Loucy (cell line): Measurements from ENCODE around the gene OOSP4A.

Source experiments
- H2AFZ ChIP-seq: fragments of 200-600 bp; sonication (generic); 2 replicates; pipeline ENCODE4 v1.6.0; 2016; ENCODE audit warnings: antibody characterized with exemption, mild to moderate bottlenecking, low read length, moderate library complexity
- H3F3A ChIP-seq: fragments of 200-600 bp; 2 replicates; pipeline ENCODE4 v1.6.0; 2016; ENCODE audit warnings: antibody characterized with exemption, low read depth, mild to moderate bottlenecking
- H3K27me3 ChIP-seq: fragments of 200-600 bp; sonication (generic); 2 replicates; pipeline ENCODE4 v1.6.1; 2014; ENCODE audit warnings: low read length, mild to moderate bottlenecking; ENCODE audit not compliant: insufficient read depth, poor library complexity, severe bottlenecking
- H3K36me3 ChIP-seq: fragments of 200-600 bp; sonication (generic); 2 replicates; pipeline ENCODE4 v1.6.1; 2016; ENCODE audit warnings: low read length; ENCODE audit not compliant: insufficient read depth
- H3K4me1 ChIP-seq: fragments of 200-600 bp; sonication (generic); 2 replicates; pipeline ENCODE4 v1.5.1; 2014; ENCODE audit warnings: low read length, mild to moderate bottlenecking; ENCODE audit not compliant: insufficient read depth, poor library complexity, severe bottlenecking
- H3K4me2 ChIP-seq: fragments of 200-600 bp; sonication (generic); 2 replicates; pipeline ENCODE4 v1.6.0; 2014; ENCODE audit warnings: antibody characterized with exemption, low read length, low read depth, mild to moderate bottlenecking; ENCODE audit not compliant: poor library complexity, severe bottlenecking
- H3K4me3 ChIP-seq: fragments of 200-600 bp; sonication (generic); 2 replicates; pipeline ENCODE4 v1.5.1; 2014; ENCODE audit warnings: low read length, mild to moderate bottlenecking, mixed read lengths; ENCODE audit not compliant: poor library complexity, severe bottlenecking
- H3K79me2 ChIP-seq: fragments of 200-600 bp; sonication (generic); 2 replicates; pipeline ENCODE4 v1.6.1; 2014; ENCODE audit warnings: low read length; ENCODE audit not compliant: insufficient read depth
- H3K9ac ChIP-seq: fragments of 200-600 bp; sonication (generic); 2 replicates; pipeline ENCODE4 v1.6.0; 2014; ENCODE audit warnings: mild to moderate bottlenecking, low read depth, low read length, moderate library complexity; ENCODE audit not compliant: poor library complexity, severe bottlenecking
- H3K9me2 ChIP-seq: fragments of 200-600 bp; sonication (generic); replicated peaks from 2 replicates; pipeline ENCODE4 v1.6.1; 2016; ENCODE audit warnings: low read depth, low read length, mixed read lengths
- H3K9me3 ChIP-seq: fragments of 200-600 bp; sonication (generic); 2 replicates; pipeline ENCODE4 v1.6.1; 2014; ENCODE audit warnings: mild to moderate bottlenecking, antibody characterized with exemption, low read length, low read depth; ENCODE audit not compliant: insufficient read depth
- H4K20me1 ChIP-seq: fragments of 200-600 bp; sonication (generic); 2 replicates; pipeline ENCODE4 v1.6.0; 2014; ENCODE audit warnings: antibody characterized with exemption, low read length, mild to moderate bottlenecking; ENCODE audit not compliant: insufficient read depth, poor library complexity, severe bottlenecking
- CTCF ChIP-seq: fragments of 200-600 bp; sonication (generic); conservative IDR thresholded peaks from 2 replicates; pipeline ENCODE4 v1.5.1; 2014; ENCODE audit warnings: mild to moderate bottlenecking, antibody characterized with exemption, low read length
- EZH2phosphoT487 ChIP-seq: fragments of 200-600 bp; IDR thresholded peaks from 2 replicates; pipeline ENCODE4 v1.6.1; 2018; ENCODE audit warnings: antibody characterized with exemption, mild to moderate bottlenecking, moderate library complexity, borderline replicate concordance

OOSP4A gene

GRCh38 chr11:59999691-60000090, 35.9 kb downstream of the OOSP4A start:
- no peaks in the 10 kb centered on the region for H3K36me3 ChIP-seq
- H3K4me2 ChIP-seq: no peak overlapping the region
- no peaks in the 10 kb centered on the region for H3K4me1 ChIP-seq
- H3K4me3 ChIP-seq: no peak overlapping the region
- H3K9me3 ChIP-seq: no peaks in the 10 kb centered on the region
- H3F3A ChIP-seq: no peaks in the 10 kb centered on the region
- H2AFZ ChIP-seq: no peak overlapping the region
- no peaks in the 10 kb centered on the region for H3K9me2 ChIP-seq
- no peak for TF ChIP-seq EZH2phosphoT487
- TF ChIP-seq CTCF: no peak
- H3K9ac ChIP-seq: no peak overlapping the region
- H3K27me3 ChIP-seq: no peaks in the 10 kb centered on the region
- H3K79me2 ChIP-seq: no peaks in the 10 kb centered on the region
- H4K20me1 ChIP-seq: no peaks in the 10 kb centered on the region

- Histone ChIP-seq H3K9ac (no peak overlapping the region), H4K20me1 (no peaks in the 10 kb centered on the region), H3F3A (no peaks in the 10 kb centered on the region), H3K4me1 (no peaks in the 10 kb centered on the region), H3K79me2 (no peaks in the 10 kb centered on the region), H3K9me3 (no peaks in the 10 kb centered on the region), H3K36me3 (no peaks in the 10 kb centered on the region), H3K4me2 (no peak overlapping the region), H2AFZ (no peak overlapping the region), H3K27me3 (no peaks in the 10 kb centered on the region), H3K9me2 (no peaks in the 10 kb centered on the region), H3K4me3 (no peak overlapping the region)
- TF ChIP-seq EZH2phosphoT487 (no peak), CTCF (no peak)
Measured at GRCh38 chr11:60003729-60004128, 39.9 kb downstream of the OOSP4A start.

GRCh38 chr11:60005360-60005759, 41.5 kb downstream of the OOSP4A start:
- no peaks in the 10 kb centered on the region for H3K79me2 ChIP-seq
- H3K4me3 ChIP-seq: no peak overlapping the region
- H3K9me3 ChIP-seq: no peaks in the 10 kb centered on the region
- H3K36me3 ChIP-seq: no peaks in the 10 kb centered on the region
- H3K27me3 ChIP-seq: no peaks in the 10 kb centered on the region
- H3K9ac ChIP-seq: no peak overlapping the region
- H4K20me1 ChIP-seq: no peaks in the 10 kb centered on the region
- H3K9me2 ChIP-seq: no peaks in the 10 kb centered on the region
- no peak overlapping the region for H3K4me2 ChIP-seq
- no peaks in the 10 kb centered on the region for H3K4me1 ChIP-seq
- no peak overlapping the region for H2AFZ ChIP-seq
- TF ChIP-seq CTCF (no peak), EZH2phosphoT487 (no peak)
- no peaks in the 10 kb centered on the region for H3F3A ChIP-seq
